GM23248 (cell line): ENCODE measurements around the gene ZBTB20. TPM values are rescaled to one million over a fixed set of nuclear protein-coding genes. Genes with fewer than 3 reads are reported as not detected.

Source experiments
- DNase-seq: peaks from one replicate; pipeline ENCODE4 v3.0.0-alpha.2; 2015
- H2AFZ ChIP-seq: fragments of 200-600 bp; sonication (generic); 2 replicates; pipeline ENCODE4 v1.6.1; 2016; ENCODE audit warnings: antibody characterized with exemption
- H3F3A ChIP-seq: fragments of 200-600 bp; sonication (generic); 2 replicates; pipeline ENCODE4 v1.6.1; 2016; ENCODE audit warnings: mild to moderate bottlenecking, antibody characterized with exemption, mixed run types; ENCODE audit not compliant: insufficient read depth
- H3K27ac ChIP-seq: fragments of 200-600 bp; sonication (generic); 2 replicates; pipeline ENCODE4 v1.5.1; 2016; ENCODE audit warnings: mild to moderate bottlenecking
- H3K27me3 ChIP-seq: fragments of 200-600 bp; sonication (generic); replicated peaks from 2 replicates; pipeline ENCODE4 v1.6.1; 2016; ENCODE audit warnings: mild to moderate bottlenecking; ENCODE audit not compliant: insufficient read depth
- H3K36me3 ChIP-seq: fragments of 200-600 bp; sonication (generic); 2 replicates; pipeline ENCODE4 v1.6.1; 2016; ENCODE audit warnings: low read depth, mild to moderate bottlenecking
- H3K4me1 ChIP-seq: fragments of 200-600 bp; sonication (generic); 2 replicates; pipeline ENCODE4 v1.6.1; 2016; ENCODE audit warnings: mild to moderate bottlenecking; ENCODE audit not compliant: insufficient read depth
- H3K4me2 ChIP-seq: fragments of 200-600 bp; sonication (generic); one replicate; pipeline ENCODE4 v1.6.1; 2016; ENCODE audit warnings: mild to moderate bottlenecking; ENCODE audit not compliant: unreplicated experiment
- H3K4me3 ChIP-seq: fragments of 200-600 bp; sonication (generic); 2 replicates; pipeline ENCODE4 v1.5.1; 2016; ENCODE audit warnings: mild to moderate bottlenecking
- H3K79me2 ChIP-seq: fragments of 200-600 bp; sonication (generic); 2 replicates; pipeline ENCODE4 v1.6.1; 2016; ENCODE audit warnings: mild to moderate bottlenecking; ENCODE audit not compliant: insufficient read depth
- H3K9ac ChIP-seq: fragments of 200-600 bp; sonication (generic); 2 replicates; pipeline ENCODE4 v1.6.1; 2016; ENCODE audit warnings: mild to moderate bottlenecking
- H3K9me2 ChIP-seq: fragments of 200-600 bp; sonication (generic); 2 replicates; pipeline ENCODE4 v1.6.1; 2016; ENCODE audit warnings: mixed run types, mild to moderate bottlenecking, moderate library complexity; ENCODE audit not compliant: insufficient read depth
- H3K9me3 ChIP-seq: fragments of 200-600 bp; sonication (generic); one replicate; pipeline ENCODE4 v1.6.1; 2017; ENCODE audit warnings: low read depth
- H4K20me1 ChIP-seq: fragments of 200-600 bp; sonication (generic); 2 replicates; pipeline ENCODE4 v1.6.0; 2016; ENCODE audit not compliant: insufficient read depth
- EZH2 ChIP-seq: fragments of 200-600 bp; sonication (generic); IDR thresholded peaks from 2 replicates; pipeline ENCODE4 v1.6.1; 2018; ENCODE audit warnings: antibody characterized with exemption, mild to moderate bottlenecking; ENCODE audit not compliant: insufficient read depth, poor library complexity, severe bottlenecking
- EZH2phosphoT487 ChIP-seq: fragments of 200-600 bp; sonication (generic); IDR thresholded peaks from 2 replicates; pipeline ENCODE4 v1.6.1; 2018; ENCODE audit warnings: antibody characterized with exemption, moderate library complexity, mild to moderate bottlenecking, low read depth; ENCODE audit not compliant: insufficient read depth
- WGBS, 2 experiments: methylation state at CpG; one replicate each; pipeline ENCODE4 v1.1.6; 2015 to 2017; ENCODE audit warnings: low lambda C conversion rate in 2 of 2, low coverage in 1 of 2; ENCODE audit errors: missing lambda C conversion rate in 2 of 2; 5-methylcytosine and 5-hydroxymethylcytosine counted together
- in situ Hi-C: fragments of 300-500 bp; cut with MboI; formaldehyde crosslinking; loops from 2 replicates; pipeline ENCODE4 v1.15.0; 2020
- polyA plus RNA-seq: library from polyadenylated mRNA; unstranded; fragments of >200 nt; fragmentation: Nextera tagmentation; extraction: Ambion mirVana; gene quantifications from 2 replicates; pipeline ENCODE4 v1.2.1, GENCODE V29; 2016
- total RNA-seq: library from RNA; depleted of rRNA; stranded (reverse); fragments of >200 nt; shearing (Covaris generic); gene quantifications from 2 replicates; pipeline ENCODE4 v1.2.3, GENCODE V29; 2014

The ZBTB20 gene
- total and polyA plus RNA-seq, 2 experiments from 2014 or later, result 9.2 to 12.2 TPM

GRCh38 chr3:114928989-114929640 is 218.0 kb downstream of the ZBTB20 start:
- Histone ChIP-seq H4K20me1 (no peaks in the 10 kb centered on the region), H3K9me2 (no peaks in the 10 kb centered on the region), H3K79me2 (no peaks in the 10 kb centered on the region), H3K27ac (no peak overlapping the region), H3K36me3 (no peaks in the 10 kb centered on the region), H3K4me1 (0 out of 2 replicates have a peak, but pooled peaks cover 4% of the 10 kb centered on the region), H3K4me2 (no peak overlapping the region), H3K27me3 (no peaks in the 10 kb centered on the region), H3K9ac (no peak overlapping the region), H3F3A (no peaks in the 10 kb centered on the region), H3K4me3 (no peak overlapping the region), H2AFZ (no peak overlapping the region), H3K9me3 (no peaks in the 10 kb centered on the region)
- 97 to 100% methylated on average over 2 of the region's 2 CpGs for WGBS, 2 experiments
- TF ChIP-seq EZH2phosphoT487 (no peak), EZH2 (no peak)
- DNase-seq, result peak; percentile 9
- in situ Hi-C loops, result no loop called here

- in situ Hi-C loops, result no loop called here
- 95% methylated on average over 3 of the region's 3 CpGs for WGBS, 2 experiments
- H4K20me1 ChIP-seq, result no peaks in the 10 kb centered on the region
- H3K4me1 ChIP-seq, result 0 out of 2 replicates have a peak, but pooled peaks cover 5% of the 10 kb centered on the region
- no peak for DNase-seq
- no peaks in the 10 kb centered on the region; the same call in 1 of the 2 replicates for H3K9me2 ChIP-seq
- H3K27me3 ChIP-seq, result no peaks in the 10 kb centered on the region
- H3K9me3 ChIP-seq, result no peaks in the 10 kb centered on the region
- H2AFZ ChIP-seq, result no peak overlapping the region
- H3K4me3 ChIP-seq, result no peak overlapping the region
- no peak overlapping the region for H3K9ac ChIP-seq
- peaks cover 13% of the 10 kb centered on the region; the same call in 1 of the 2 replicates for H3F3A ChIP-seq
- no peaks in the 10 kb centered on the region for H3K79me2 ChIP-seq
- no peak overlapping the region for H3K27ac ChIP-seq
- no peak overlapping the region for H3K4me2 ChIP-seq
- H3K36me3 ChIP-seq, result no peaks in the 10 kb centered on the region
- no peak for TF ChIP-seq EZH2phosphoT487
Measured at GRCh38 chr3:114904633-114905032, 242.5 kb downstream of the ZBTB20 start.

- no peak overlapping the region for H3K4me2 ChIP-seq
- peaks cover 13% of the 10 kb centered on the region; the same call in 1 of the 2 replicates for H3F3A ChIP-seq
- no peaks in the 10 kb centered on the region for H3K27me3 ChIP-seq
- H3K9ac ChIP-seq, result no peak overlapping the region
- H3K79me2 ChIP-seq, result no peaks in the 10 kb centered on the region
- WGBS, 2 experiments, result 94 to 96% methylated on average over 1 of the region's 1 CpG
- H4K20me1 ChIP-seq, result no peaks in the 10 kb centered on the region
- no peaks in the 10 kb centered on the region; the same call in 1 of the 2 replicates for H3K9me2 ChIP-seq
- 0 out of 2 replicates have a peak, but pooled peaks cover 5% of the 10 kb centered on the region for H3K4me1 ChIP-seq
- DNase-seq, result peak; percentile 8
- no peak overlapping the region for H3K4me3 ChIP-seq
- in situ Hi-C loops, result no loop called here
- H3K27ac ChIP-seq, result no peak overlapping the region
- H3K9me3 ChIP-seq, result no peaks in the 10 kb centered on the region
- H3K36me3 ChIP-seq, result no peaks in the 10 kb centered on the region
- no peak overlapping the region for H2AFZ ChIP-seq
- no peak for TF ChIP-seq EZH2
- no peak for TF ChIP-seq EZH2phosphoT487
Measured at GRCh38 chr3:114903213-114903612, 243.9 kb downstream of the ZBTB20 start.

GRCh38 chr3:114902691-114903101 is 244.4 kb downstream of the ZBTB20 start:
- H3F3A ChIP-seq, result peaks cover 13% of the 10 kb centered on the region; the same call in 1 of the 2 replicates
- TF ChIP-seq EZH2 (no peak), EZH2phosphoT487 (no peak)
- H3K4me3 ChIP-seq, result no peak overlapping the region
- H3K79me2 ChIP-seq, result no peaks in the 10 kb centered on the region
- H3K9me3 ChIP-seq, result no peaks in the 10 kb centered on the region
- no peaks in the 10 kb centered on the region for H3K9me2 ChIP-seq
- DNase-seq, result peak; percentile 10
- no peak overlapping the region for H2AFZ ChIP-seq
- H3K9ac ChIP-seq, result no peak overlapping the region
- in situ Hi-C loops, result no loop called here
- no peaks in the 10 kb centered on the region for H3K27me3 ChIP-seq
- H3K4me1 ChIP-seq, result 0 out of 2 replicates have a peak, but pooled peaks cover 5% of the 10 kb centered on the region
- no peaks in the 10 kb centered on the region for H3K36me3 ChIP-seq
- no peaks in the 10 kb centered on the region for H4K20me1 ChIP-seq
- no peak overlapping the region for H3K27ac ChIP-seq
- H3K4me2 ChIP-seq, result no peak overlapping the region

GRCh38 chr3:114900908-114901307 is 246.2 kb downstream of the ZBTB20 start:
- Histone ChIP-seq H3K4me3 (peak overlapping the region; percentile 84), H3K79me2 (no peaks in the 10 kb centered on the region), H3K4me1 (0 out of 2 replicates have a peak, but pooled peaks cover 5% of the 10 kb centered on the region), H4K20me1 (no peaks in the 10 kb centered on the region), H3K9ac (peak overlapping the region; percentile 74), H3K4me2 (peak overlapping the region; percentile 98), H3K27me3 (no peaks in the 10 kb centered on the region), H3K27ac (peak overlapping the region; percentile 83), H2AFZ (peak overlapping the region; percentile 90), H3K36me3 (no peaks in the 10 kb centered on the region), H3K9me3 (no peaks in the 10 kb centered on the region), H3F3A (peaks cover 13% of the 10 kb centered on the region; the same call in 1 of the 2 replicates), H3K9me2 (no peaks in the 10 kb centered on the region)
- peak; percentile 45 for DNase-seq
- in situ Hi-C loops, result no loop called here
- TF ChIP-seq EZH2phosphoT487 (no peak), EZH2 (no peak)
- 57% methylated on average over 8 of the region's 8 CpGs for WGBS, 2 experiments
